ENCODE results near the gene MKI67.
"Not testable (repeated sequence)": the region's sequence is repeated elsewhere in the genome, so short reads cannot be mapped to it uniquely, and the experiment has no call there.

MKI67 gene

GRCh38 chr10:128147669-128148068, 21.4 kb upstream of the MKI67 start:
- peak; percentile 34 for DNase-seq

- peak; percentile 75 for DNase-seq
Measured at GRCh38 chr10:128147064-128147463, 20.8 kb upstream of the MKI67 start.

- no peak for DNase-seq
Measured at GRCh38 chr10:128144547-128144946, 18.3 kb upstream of the MKI67 start.

GRCh38 chr10:128143531-128143930, 17.3 kb upstream of the MKI67 start:
- DNase-seq, result no peak

GRCh38 chr10:128140425-128140824, 14.2 kb upstream of the MKI67 start:
- DNase-seq, result no peak

- DNase-seq, result not testable (repeated sequence)
Measured at GRCh38 chr10:128138429-128138828, 12.2 kb upstream of the MKI67 start.

GRCh38 chr10:128137877-128138276, 11.7 kb upstream of the MKI67 start:
- DNase-seq, result peak; percentile 27

GRCh38 chr10:128130051-128130450, 3.8 kb upstream of the MKI67 start:
- peak; percentile 19 for DNase-seq

GRCh38 chr10:128128582-128128981, 2.4 kb upstream of the MKI67 start:
- DNase-seq, result no peak

- no peak for DNase-seq
Measured at GRCh38 chr10:128125416-128125943, 743 bp downstream of the MKI67 start.

GRCh38 chr10:128124813-128125403, 1.3 kb downstream of the MKI67 start:
- no peak for DNase-seq

- DNase-seq, result no peak
Measured at GRCh38 chr10:128123846-128124245, 2.4 kb downstream of the MKI67 start.

GRCh38 chr10:128122931-128123330, 3.3 kb downstream of the MKI67 start:
- DNase-seq, result peak; percentile 43

- no peak for DNase-seq
Measured at GRCh38 chr10:128121750-128122412, 4.3 kb downstream of the MKI67 start.

- no peak for DNase-seq
Measured at GRCh38 chr10:128116851-128117615, 9.2 kb downstream of the MKI67 start.

- no peak for DNase-seq
Measured at GRCh38 chr10:128116187-128116586, 10.0 kb downstream of the MKI67 start.

GRCh38 chr10:128115356-128115755, 10.9 kb downstream of the MKI67 start:
- no peak for DNase-seq

GRCh38 chr10:128114901-128115300, 11.3 kb downstream of the MKI67 start:
- peak; percentile 36 for DNase-seq

GRCh38 chr10:128113026-128113425, 13.2 kb downstream of the MKI67 start:
- no peak for DNase-seq

GRCh38 chr10:128111696-128112095, 14.5 kb downstream of the MKI67 start:
- DNase-seq, result no peak

- no peak for DNase-seq
Measured at GRCh38 chr10:128110339-128110738, 15.9 kb downstream of the MKI67 start.

- DNase-seq, result no peak
Measured at GRCh38 chr10:128109707-128110106, 16.5 kb downstream of the MKI67 start.

- no peak for DNase-seq
Measured at GRCh38 chr10:128105383-128105782, 20.8 kb downstream of the MKI67 start.

GRCh38 chr10:128103229-128103714, 23.0 kb downstream of the MKI67 start:
- DNase-seq, result no peak
